Ovary (tissue), 9 donors: Measurements from ENCODE around the gene KRT77. TPM values are rescaled to one million over a fixed set of nuclear protein-coding genes. Genes with fewer than 3 reads are reported as not detected.
A peak's percentile ranks its signal among the peaks of the same experiment; 100 is the strongest.

Source experiments
- DNase-seq, 5 donors: peaks; one replicate each; pipeline ENCODE4 v3.0.0-alpha.2; 2019 to 2020
- H3K27ac ChIP-seq, 2 donors: fragments of 200-600 bp; one replicate each; pipeline versions ENCODE4 v1.5.1 to v1.8.0; 2019 to 2022
- H3K27me3 ChIP-seq: fragments of 200-600 bp; one replicate; pipeline ENCODE4 v1.8.0; 2022
- H3K36me3 ChIP-seq: fragments of 200-600 bp; sonication (generic); one replicate; pipeline ENCODE4 v1.5.1; 2019
- H3K4me1 ChIP-seq: one replicate; pipeline ENCODE4 v1.8.1; 2013; ENCODE audit warnings: mild to moderate bottlenecking, moderate library complexity; ENCODE audit not compliant: insufficient read depth
- H3K4me3 ChIP-seq: fragments of 200-600 bp; sonication (generic); one replicate; pipeline ENCODE4 v1.5.1; 2017
- H3K9me3 ChIP-seq, 2 donors: fragments of 200-600 bp in 1 of 2; sonication (generic) in 1 of 2; one replicate each; pipeline versions ENCODE4 v1.5.1 to v1.8.1; 2013 to 2019; ENCODE audit warnings: mild to moderate bottlenecking in 1 of 2, moderate library complexity in 1 of 2
- CTCF ChIP-seq, 3 donors: fragments of 450-650 bp in 2 of 3; fragments of 200-600 bp in 1 of 3; IDR thresholded peaks; one replicate each; pipeline versions ENCODE4 v1.5.1 to v1.8.0; 2016 to 2022; ENCODE audit warnings: antibody characterized with exemption in 3 of 3, mild to moderate bottlenecking in 1 of 3
- EP300 ChIP-seq: sonication (generic); formaldehyde crosslinking; IDR thresholded peaks from one replicate; pipeline ENCODE4 v1.6.1; 2017; ENCODE audit warnings: antibody characterized with exemption
- POLR2A ChIP-seq: fragments of 450-650 bp; IDR thresholded peaks from one replicate; pipeline ENCODE4 v1.6.1; 2017; ENCODE audit warnings: antibody characterized with exemption, mild to moderate bottlenecking, moderate library complexity
- WGBS, 3 donors: extraction: QIAGEN DNeasy Blood & Tissue Kit in 1 of 3; methylation state at CpG; one replicate each; pipeline versions ENCODE4 v1.1.5 to v1.1.7; 2013 to 2017; 5-methylcytosine and 5-hydroxymethylcytosine counted together
- intact Hi-C, 4 donors: fragments of 100-400 bp; cut with DNase I; formaldehyde crosslinking; loops; one replicate each; pipeline versions ENCODE4 v1.11.0 to v1.15.1; 2022 to 2023
- polyA plus RNA-seq, 2 donors: library from polyadenylated mRNA; stranded (reverse); fragments of 200-250 nt in 1 of 2; fragments of 350-450 nt in 1 of 2; fragmentation: Illumina TruSeq in 1 of 2; extraction: RNeasy Lipid Tissue Mini Kit (QIAGEN cat#74804) in 1 of 2; gene quantifications; one replicate each; pipeline ENCODE4 v1.2.3, GENCODE V29; 2013 to 2014
- total RNA-seq, 7 donors: library from RNA; depleted of rRNA in 2 of 7; stranded (reverse); fragments of >200 nt in 2 of 7; fragmentation: NEBNext Ultra II Directional in 3 of 7; extraction: Animal tissue kit (Norgen Biotek cat#: 25700) in 3 of 7; gene quantifications; one replicate each; pipeline versions ENCODE4 v1.1.0 to v1.2.4, GENCODE V29; 2016 to 2023
- donor health status: DM: no; HTN: no; CAD: no; lungs with moderate emphysema.
- donor health status: DM: no; HTN: no; CAD: no.
- donor health status: Bipolar disorder and iron deficiency.
- donor health status: DM: yes; HTN: yes; CAD: no.
- donor health status: DM: no; HTN: no; CAD: no.
- donor health status: DM: yes; HTN: yes; CAD: no.

Gene KRT77
- total and polyA plus RNA-seq, 9 donors: not detected

GRCh38 chr12:52691841-52692150 is 11.5 kb downstream of the KRT77 start:
- no peak for TF ChIP-seq POLR2A
- TF ChIP-seq EP300: no peak
- TF ChIP-seq CTCF (IDR thresholded peaks at IDR 0.05): no peak
- H3K27me3 ChIP-seq: no peaks in the 10 kb centered on the region
- no peak overlapping the region for H3K4me3 ChIP-seq
- WGBS, 3 donors: 27 to 32% (median 28%) methylated on average over 2 of the region's 2 CpGs
- intact Hi-C loops: no loop called here
- H3K9me3 ChIP-seq: no peaks in the 10 kb centered on the region
- H3K4me1 ChIP-seq: no peaks in the 10 kb centered on the region
- no peaks in the 10 kb centered on the region for H3K36me3 ChIP-seq
- H3K27ac ChIP-seq: no peak overlapping the region
- no peak for DNase-seq

GRCh38 chr12:52691076-52691840 is 12.1 kb downstream of the KRT77 start:
- Histone ChIP-seq H3K36me3 (no peaks in the 10 kb centered on the region), H3K27me3 (no peaks in the 10 kb centered on the region), H3K4me3 (peak overlapping the region; percentile 29), H3K27ac (no peak overlapping the region), H3K4me1 (no peaks in the 10 kb centered on the region), H3K9me3 (no peaks in the 10 kb centered on the region)
- DNase-seq: peak in 3 of 5 donors; percentile 11 to 41 (median 18)
- intact Hi-C loops: no loop called here
- TF ChIP-seq CTCF (IDR thresholded peaks at IDR 0.05) (no peak), EP300 (no peak), POLR2A (no peak)
- 2 to 3% (median 2%) methylated on average over 45 of the region's 45 CpGs for WGBS, 3 donors

GRCh38 chr12:52690351-52691075 is 12.8 kb downstream of the KRT77 start:
- H3K9me3 ChIP-seq: no peaks in the 10 kb centered on the region
- H3K4me1 ChIP-seq: no peaks in the 10 kb centered on the region
- H3K27me3 ChIP-seq: no peaks in the 10 kb centered on the region
- no peak overlapping the region for H3K4me3 ChIP-seq
- no peak for DNase-seq
- TF ChIP-seq EP300 (no peak), CTCF (IDR thresholded peaks at IDR 0.05) (no peak), POLR2A (no peak)
- no peaks in the 10 kb centered on the region for H3K36me3 ChIP-seq
- intact Hi-C loops: no loop called here
- no peak overlapping the region for H3K27ac ChIP-seq
- 53 to 66% (median 62%) methylated on average over 8 of the region's 8 CpGs for WGBS, 3 donors

- 88 to 96% (median 91%) methylated on average over 1 of the region's 1 CpG for WGBS, 3 donors
- Histone ChIP-seq H3K27ac (no peak overlapping the region), H3K36me3 (no peaks in the 10 kb centered on the region), H3K9me3 (no peaks in the 10 kb centered on the region), H3K4me3 (no peak overlapping the region), H3K27me3 (no peaks in the 10 kb centered on the region), H3K4me1 (no peaks in the 10 kb centered on the region)
- TF ChIP-seq POLR2A (no peak), CTCF (IDR thresholded peaks at IDR 0.05) (no peak), EP300 (no peak)
- intact Hi-C loops: no loop called here
- no peak for DNase-seq
Observed at GRCh38 chr12:52689936-52690335, 13.4 kb downstream of the KRT77 start.
